ENCODE results near the gene E2F1. TPM values are rescaled to one million over a fixed set of nuclear protein-coding genes. Genes with fewer than 3 reads are reported as not detected.

E2F1 gene
- total RNA-seq, 1 donor from 2014 or later = 2.4 TPM

DNA sequence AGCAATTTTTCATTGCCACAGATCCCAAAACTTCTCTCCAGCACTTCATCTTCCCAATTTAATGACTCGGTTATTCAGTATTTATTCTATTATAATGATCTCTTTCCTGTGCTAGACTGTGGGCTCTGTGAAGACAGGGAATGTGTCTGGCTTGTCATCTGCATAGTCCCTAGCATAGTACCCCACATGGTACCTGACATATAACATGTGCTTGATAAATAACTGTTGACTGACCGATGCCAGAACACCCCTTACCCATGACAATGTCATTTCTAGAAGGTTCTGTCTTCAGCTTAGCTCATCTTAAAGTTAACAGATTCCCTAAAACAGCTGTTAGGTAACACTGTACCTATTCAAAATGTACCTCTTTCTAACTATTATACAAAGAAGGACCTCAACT is 30.3 kb upstream of the E2F1 start:
- peaks cover 11% of the 10 kb centered on the region for H3K4me1 ChIP-seq
- ATAC-seq (no peak), DNase-seq (no peak)
- TF ChIP-seq, protein P1, sequence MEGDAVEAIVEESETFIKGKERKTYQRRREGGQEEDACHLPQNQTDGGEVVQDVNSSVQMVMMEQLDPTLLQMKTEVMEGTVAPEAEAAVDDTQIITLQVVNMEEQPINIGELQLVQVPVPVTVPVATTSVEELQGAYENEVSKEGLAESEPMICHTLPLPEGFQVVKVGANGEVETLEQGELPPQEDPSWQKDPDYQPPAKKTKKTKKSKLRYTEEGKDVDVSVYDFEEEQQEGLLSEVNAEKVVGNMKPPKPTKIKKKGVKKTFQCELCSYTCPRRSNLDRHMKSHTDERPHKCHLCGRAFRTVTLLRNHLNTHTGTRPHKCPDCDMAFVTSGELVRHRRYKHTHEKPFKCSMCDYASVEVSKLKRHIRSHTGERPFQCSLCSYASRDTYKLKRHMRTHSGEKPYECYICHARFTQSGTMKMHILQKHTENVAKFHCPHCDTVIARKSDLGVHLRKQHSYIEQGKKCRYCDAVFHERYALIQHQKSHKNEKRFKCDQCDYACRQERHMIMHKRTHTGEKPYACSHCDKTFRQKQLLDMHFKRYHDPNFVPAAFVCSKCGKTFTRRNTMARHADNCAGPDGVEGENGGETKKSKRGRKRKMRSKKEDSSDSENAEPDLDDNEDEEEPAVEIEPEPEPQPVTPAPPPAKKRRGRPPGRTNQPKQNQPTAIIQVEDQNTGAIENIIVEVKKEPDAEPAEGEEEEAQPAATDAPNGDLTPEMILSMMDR (IDR thresholded peaks at IDR 0.05) = no peak
- intact Hi-C loops (cut with DNase I) = no loop called here
- peaks cover 38% of the 10 kb centered on the region for H3K36me3 ChIP-seq
- no peak overlapping the region for H3K4me3 ChIP-seq
- no peaks in the 10 kb centered on the region for H3K27me3 ChIP-seq
- no peak overlapping the region for H3K27ac ChIP-seq
- no peaks in the 10 kb centered on the region for H3K9me3 ChIP-seq

DNA sequence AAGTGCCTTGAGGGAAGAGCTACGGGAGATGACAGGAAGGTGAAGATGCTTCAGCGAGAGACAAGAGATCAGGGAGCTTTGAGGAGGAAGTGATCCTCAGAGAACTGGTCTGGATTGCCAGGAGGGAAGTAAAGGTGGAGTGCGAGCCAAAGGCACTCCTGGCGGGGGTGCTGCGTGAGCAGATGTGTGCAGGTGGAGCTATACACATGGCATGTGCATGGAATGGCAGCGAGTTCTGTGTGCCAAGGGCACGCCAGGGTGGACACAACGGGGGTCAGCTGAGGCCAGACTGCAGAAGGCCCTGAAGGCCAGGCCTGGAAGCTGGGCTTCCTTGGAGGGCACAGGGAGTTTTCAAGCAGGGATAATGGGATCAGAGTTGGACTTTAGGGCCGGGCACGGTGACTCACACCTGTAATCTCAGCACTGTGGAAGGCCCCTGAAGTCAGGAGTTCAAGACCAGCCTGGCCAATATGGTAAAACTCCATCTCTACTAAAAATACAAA is 27.7 kb upstream of the E2F1 start:
- no peak for ATAC-seq
- intact Hi-C loops (cut with DNase I) = no loop called here
- no peaks in the 10 kb centered on the region for H3K9me3 ChIP-seq
- H3K4me3 ChIP-seq = no peak overlapping the region
- no peak overlapping the region for H3K27ac ChIP-seq
- TF ChIP-seq, protein P1 (IDR thresholded peaks at IDR 0.05) = no peak
- DNase-seq = no peak
- H3K4me1 ChIP-seq = peaks cover 2% of the 10 kb centered on the region
- peaks cover 49% of the 10 kb centered on the region for H3K36me3 ChIP-seq
- no peaks in the 10 kb centered on the region for H3K27me3 ChIP-seq

DNA sequence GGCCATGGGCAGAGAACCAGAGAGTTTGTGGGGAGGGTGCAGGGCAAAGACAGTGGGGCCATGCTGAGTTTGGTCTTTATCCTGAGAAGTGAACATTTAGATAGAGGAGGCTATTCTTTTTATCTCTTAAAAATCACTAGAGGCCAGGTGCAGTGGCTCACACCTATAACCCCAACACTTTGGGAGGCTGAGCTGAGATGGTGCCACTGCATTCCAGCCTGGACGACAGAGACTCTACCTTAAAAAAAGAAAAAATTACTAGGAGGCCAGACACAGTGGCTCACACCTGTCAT is 25.2 kb upstream of the E2F1 start:
- DNase-seq (no peak), ATAC-seq (no peak)
- TF ChIP-seq, protein P1 (IDR thresholded peaks at IDR 0.05) = no peak
- H3K27me3 ChIP-seq = no peaks in the 10 kb centered on the region
- H3K36me3 ChIP-seq = peaks cover 64% of the 10 kb centered on the region
- intact Hi-C loops (cut with DNase I) = no loop called here
- H3K9me3 ChIP-seq = no peaks in the 10 kb centered on the region
- no peak overlapping the region for H3K4me3 ChIP-seq
- no peaks in the 10 kb centered on the region for H3K4me1 ChIP-seq
- no peak overlapping the region for H3K27ac ChIP-seq

DNA sequence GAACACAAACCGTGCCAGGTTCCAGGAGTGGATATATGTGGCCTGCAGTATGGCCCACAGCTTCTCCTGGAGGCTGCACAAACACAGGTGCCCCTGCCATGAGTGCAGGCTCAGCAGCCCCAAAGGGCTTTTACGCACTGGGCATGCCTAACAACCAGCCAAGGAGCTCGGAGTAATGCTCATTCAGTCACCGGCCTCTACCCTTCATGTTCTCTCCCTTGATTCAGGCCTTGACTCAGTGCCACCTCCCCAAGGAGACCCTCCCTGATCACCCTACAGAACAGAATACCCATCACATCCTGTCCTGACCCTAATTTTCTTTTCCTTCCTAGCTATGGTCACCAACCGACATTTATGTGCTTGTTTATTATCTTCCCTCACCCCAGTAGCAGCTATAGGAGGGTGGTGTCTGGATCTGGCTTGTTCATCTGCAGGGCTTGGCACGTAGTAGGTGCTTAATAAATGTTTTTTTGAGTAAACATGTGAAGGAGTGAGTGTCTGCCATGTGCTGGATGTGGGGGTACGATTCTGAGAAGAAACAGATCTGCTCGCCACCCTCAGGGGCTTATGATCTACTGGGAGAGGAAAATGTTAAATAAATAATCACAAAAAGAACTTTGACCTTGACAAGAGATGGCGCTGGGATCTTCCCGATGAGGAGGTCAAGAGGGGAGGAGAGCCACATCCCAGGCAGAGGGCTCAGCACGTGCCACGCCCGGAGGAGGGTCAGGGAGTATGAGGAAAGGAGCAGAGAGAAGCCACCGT is 24.7 kb upstream of the E2F1 start:
- Histone ChIP-seq H3K9me3 (no peaks in the 10 kb centered on the region), H3K27ac (no peak overlapping the region), H3K4me1 (no peaks in the 10 kb centered on the region), H3K36me3 (peaks cover 69% of the 10 kb centered on the region), H3K4me3 (no peak overlapping the region), H3K27me3 (no peaks in the 10 kb centered on the region)
- DNase-seq (no peak), ATAC-seq (no peak)
- intact Hi-C loops (cut with DNase I) = no loop called here
- TF ChIP-seq, protein P1 (IDR thresholded peaks at IDR 0.05) = no peak

DNA sequence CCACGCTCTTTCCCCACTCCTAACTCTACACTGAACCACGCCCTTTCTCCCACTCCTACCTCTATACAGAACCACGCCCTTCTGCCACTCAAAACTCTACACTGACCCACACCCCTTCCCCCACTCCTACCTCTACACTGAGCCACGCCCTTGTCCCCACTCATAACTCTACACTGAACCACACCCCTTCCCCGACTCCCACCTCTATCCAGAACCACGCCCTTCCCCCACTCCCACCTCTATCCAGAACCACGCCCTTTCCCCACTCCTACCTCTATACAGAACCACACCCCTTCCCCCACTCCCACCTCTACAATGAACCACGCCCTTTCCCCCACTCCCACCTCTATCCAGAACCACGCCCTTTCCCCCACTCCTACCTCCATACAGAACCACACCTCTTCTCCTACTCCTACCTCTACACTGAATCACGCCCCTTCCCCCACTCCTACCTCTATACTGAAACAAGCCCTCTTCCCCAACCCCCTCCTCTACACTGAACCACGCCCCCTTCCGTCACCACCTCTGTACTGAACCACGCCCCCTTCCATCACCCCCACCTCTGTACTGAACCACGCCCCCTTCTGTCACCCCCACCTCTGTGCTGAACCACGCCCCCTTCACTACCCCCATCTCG is 23.8 kb upstream of the E2F1 start:
- ATAC-seq (peak; percentile 72), DNase-seq (no peak)
- no peaks in the 10 kb centered on the region for H3K9me3 ChIP-seq
- intact Hi-C loops (cut with DNase I) = no loop called here
- peaks cover 65% of the 10 kb centered on the region for H3K36me3 ChIP-seq
- TF ChIP-seq, protein P1 (IDR thresholded peaks at IDR 0.05) = no peak
- no peaks in the 10 kb centered on the region for H3K4me1 ChIP-seq
- H3K4me3 ChIP-seq = no peak overlapping the region
- no peaks in the 10 kb centered on the region for H3K27me3 ChIP-seq
- H3K27ac ChIP-seq = no peak overlapping the region
